ENCODE measurements around the gene CPB2.

- TF ChIP-seq CTCF (optimal IDR thresholded peaks at IDR 0.05 in 1 of 3, IDR thresholded peaks at IDR 0.05 in 1 of 3, conservative IDR thresholded peaks at IDR 0.05 in 1 of 3; ENCODE audit: extremely low read depth in 1 of 3, insufficient read depth in 2 of 3, low read length in 3 of 3) (no peak), EZH2 (IDR thresholded peaks at IDR 0.05; ENCODE audit: low read length) (no peak)
Observed at GRCh38 chr13:46124967-46125933, 20.4 kb upstream of the CPB2 start.
